Astrocyte (in vitro differentiated cells and primary cell): Measurements from ENCODE around the gene STXBP1. TPM values are rescaled to one million over a fixed set of nuclear protein-coding genes. Genes with fewer than 3 reads are reported as not detected.

ENCODE experiments used
- DNase-seq: peaks from one replicate; pipeline ENCODE4 v3.0.0-alpha.2; 2010; ENCODE audit warnings: low read depth
- FAIRE-seq: peaks from 2 replicates; lab custom pipeline; 2011; peaks lifted over from hg19 to GRCh38; lab: Jason Lieb, UNC
- H2AFZ ChIP-seq: 2 replicates; pipeline ENCODE4 v1.6.0; 2012; ENCODE audit warnings: low read depth, low read length, inconsistent platforms
- H3K27ac ChIP-seq: 2 replicates; pipeline ENCODE4 v1.5.1; 2011; ENCODE audit warnings: low read depth, low read length, inconsistent platforms
- H3K27me3 ChIP-seq: 2 replicates; pipeline ENCODE4 v1.6.0; 2011; ENCODE audit warnings: low read length, inconsistent platforms; ENCODE audit not compliant: insufficient read depth
- H3K36me3 ChIP-seq: 2 replicates; pipeline ENCODE4 v1.5.1; 2011; ENCODE audit warnings: low read length, inconsistent platforms; ENCODE audit not compliant: insufficient read depth
- H3K4me1 ChIP-seq: 2 replicates; pipeline ENCODE4 v1.5.1; 2011; ENCODE audit warnings: low read length, inconsistent platforms; ENCODE audit not compliant: insufficient read depth
- H3K4me2 ChIP-seq: 2 replicates; pipeline ENCODE4 v1.6.0; 2012; ENCODE audit warnings: low read length, inconsistent platforms
- H3K4me3 ChIP-seq: 2 replicates; pipeline ENCODE4 v1.5.1; 2011; ENCODE audit warnings: low read depth, mild to moderate bottlenecking, low read length, inconsistent platforms; ENCODE audit not compliant: insufficient read depth
- H3K79me2 ChIP-seq: 2 replicates; pipeline ENCODE4 v1.6.0; 2012; ENCODE audit warnings: mild to moderate bottlenecking, low read length, inconsistent platforms; ENCODE audit not compliant: insufficient read depth
- H3K9ac ChIP-seq: 2 replicates; pipeline ENCODE4 v1.6.0; 2012; ENCODE audit warnings: mild to moderate bottlenecking, low read length, inconsistent platforms
- H3K9me3 ChIP-seq: 2 replicates; pipeline ENCODE4 v1.5.1; 2012; ENCODE audit warnings: low read depth, mild to moderate bottlenecking, low read length, inconsistent platforms; ENCODE audit not compliant: insufficient read depth
- H4K20me1 ChIP-seq: 2 replicates; pipeline ENCODE4 v1.6.0; 2012; ENCODE audit warnings: low read length, inconsistent platforms; ENCODE audit not compliant: insufficient read depth
- H3K27ac Mint-ChIP-seq: one replicate; pipeline ENCODE4 v1.8.0; 2021; ENCODE audit warnings: mild to moderate bottlenecking, mixed read lengths; ENCODE audit not compliant: unreplicated experiment
- H3K27me3 Mint-ChIP-seq: one replicate; pipeline ENCODE4 v1.8.0; 2021; ENCODE audit warnings: low read depth, mixed read lengths; ENCODE audit not compliant: unreplicated experiment
- H3K36me3 Mint-ChIP-seq: one replicate; pipeline ENCODE4 v1.8.0; 2021; ENCODE audit warnings: low read depth, mixed read lengths; ENCODE audit not compliant: unreplicated experiment
- H3K4me1 Mint-ChIP-seq: one replicate; pipeline ENCODE4 v1.8.0; 2021; ENCODE audit warnings: low read depth, mixed read lengths; ENCODE audit not compliant: unreplicated experiment
- H3K4me3 Mint-ChIP-seq: one replicate; pipeline ENCODE4 v1.8.0; 2021; ENCODE audit warnings: mild to moderate bottlenecking, moderate library complexity, mixed read lengths; ENCODE audit not compliant: unreplicated experiment
- H3K9me3 Mint-ChIP-seq: one replicate; pipeline ENCODE4 v1.8.0; 2021; ENCODE audit warnings: mild to moderate bottlenecking, mixed read lengths; ENCODE audit not compliant: unreplicated experiment
- EZH2 ChIP-seq: IDR thresholded peaks from 2 replicates; pipeline ENCODE4 v1.6.1; 2012; ENCODE audit warnings: mild to moderate bottlenecking, low read length, inconsistent platforms; ENCODE audit not compliant: insufficient read depth
- total RNA-seq: library from RNA; stranded (reverse); gene quantifications from 2 replicates; pipeline ENCODE4 v1.2.1, GENCODE V29; 2021
- TF ChIP-seq, protein P1 (sequence below): IDR thresholded peaks from 2 replicates; pipeline ENCODE4 v1.5.1; 2011; ENCODE audit warnings: low read depth, mild to moderate bottlenecking, inconsistent platforms, low read length, moderate library complexity; ENCODE audit not compliant: insufficient read depth

The STXBP1 gene
- total RNA-seq, 1 donor from 2014 or later: 39.6 TPM

- Histone ChIP-seq H2AFZ (no peak overlapping the region), H3K9ac (peak overlapping the region; percentile 87), H3K4me2 (peak overlapping the region; percentile 96), H3K9me3 (no peaks in the 10 kb centered on the region), H3K27ac (no peak overlapping the region), H3K4me3 (peak overlapping the region; percentile 92), H4K20me1 (peaks cover 57% of the 10 kb centered on the region), H3K27me3 (no peaks in the 10 kb centered on the region), H3K79me2 (peaks cover 70% of the 10 kb centered on the region), H3K4me1 (peaks cover 54% of the 10 kb centered on the region), H3K36me3 (peaks cover 14% of the 10 kb centered on the region)
- DNase-seq (no peak), FAIRE-seq (no peak)
- Mint-ChIP-seq H3K9me3 (peaks cover 2% of the 10 kb centered on the region), H3K27me3 (no peaks in the 10 kb centered on the region), H3K27ac (peak overlapping the region; percentile 18), H3K4me3 (peak overlapping the region; percentile 95), H3K36me3 (peaks cover 7% of the 10 kb centered on the region), H3K4me1 (peaks cover 37% of the 10 kb centered on the region)
- no peak for TF ChIP-seq EZH2
- TF ChIP-seq, protein P1, sequence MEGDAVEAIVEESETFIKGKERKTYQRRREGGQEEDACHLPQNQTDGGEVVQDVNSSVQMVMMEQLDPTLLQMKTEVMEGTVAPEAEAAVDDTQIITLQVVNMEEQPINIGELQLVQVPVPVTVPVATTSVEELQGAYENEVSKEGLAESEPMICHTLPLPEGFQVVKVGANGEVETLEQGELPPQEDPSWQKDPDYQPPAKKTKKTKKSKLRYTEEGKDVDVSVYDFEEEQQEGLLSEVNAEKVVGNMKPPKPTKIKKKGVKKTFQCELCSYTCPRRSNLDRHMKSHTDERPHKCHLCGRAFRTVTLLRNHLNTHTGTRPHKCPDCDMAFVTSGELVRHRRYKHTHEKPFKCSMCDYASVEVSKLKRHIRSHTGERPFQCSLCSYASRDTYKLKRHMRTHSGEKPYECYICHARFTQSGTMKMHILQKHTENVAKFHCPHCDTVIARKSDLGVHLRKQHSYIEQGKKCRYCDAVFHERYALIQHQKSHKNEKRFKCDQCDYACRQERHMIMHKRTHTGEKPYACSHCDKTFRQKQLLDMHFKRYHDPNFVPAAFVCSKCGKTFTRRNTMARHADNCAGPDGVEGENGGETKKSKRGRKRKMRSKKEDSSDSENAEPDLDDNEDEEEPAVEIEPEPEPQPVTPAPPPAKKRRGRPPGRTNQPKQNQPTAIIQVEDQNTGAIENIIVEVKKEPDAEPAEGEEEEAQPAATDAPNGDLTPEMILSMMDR: no peak
Observed at GRCh38 chr9:127566351-127567001, 45.6 kb upstream of the STXBP1 start.

GRCh38 chr9:127567035-127567729 is 44.9 kb upstream of the STXBP1 start:
- peaks cover 1% of the 10 kb centered on the region for H3K9me3 Mint-ChIP-seq
- H4K20me1 ChIP-seq: peaks cover 54% of the 10 kb centered on the region
- peaks cover 14% of the 10 kb centered on the region for H3K36me3 ChIP-seq
- H3K4me2 ChIP-seq: peak overlapping the region; percentile 96
- peak overlapping the region; percentile 87 for H3K27ac Mint-ChIP-seq
- FAIRE-seq (no peak), DNase-seq (no peak)
- peak overlapping the region; percentile 87 for H3K9ac ChIP-seq
- peaks cover 7% of the 10 kb centered on the region for H3K36me3 Mint-ChIP-seq
- H3K79me2 ChIP-seq: peaks cover 67% of the 10 kb centered on the region
- no peaks in the 10 kb centered on the region for H3K27me3 ChIP-seq
- H3K9me3 ChIP-seq: no peaks in the 10 kb centered on the region
- no peak overlapping the region for H2AFZ ChIP-seq
- H3K4me3 ChIP-seq: peak overlapping the region; percentile 92
- H3K4me3 Mint-ChIP-seq: peak overlapping the region; percentile 95
- H3K4me1 Mint-ChIP-seq: peaks cover 30% of the 10 kb centered on the region
- TF ChIP-seq, protein P1: no peak
- TF ChIP-seq EZH2: no peak
- peak overlapping the region; percentile 35 for H3K27ac ChIP-seq
- peaks cover 49% of the 10 kb centered on the region for H3K4me1 ChIP-seq
- no peaks in the 10 kb centered on the region for H3K27me3 Mint-ChIP-seq
